GM19328 (cell line): ENCODE measurements around the gene APBA2.

Experiments
- ATAC-seq: cut with Tn5 transposase; IDR thresholded peaks from one replicate; pipeline ENCODE4 v1.9.1; 2021; ENCODE audit warnings: mild to moderate bottlenecking, moderate library complexity; ENCODE audit not compliant: unreplicated experiment

Gene APBA2

GRCh38 chr15:28955160-28955992, 69.6 kb downstream of the APBA2 start:
- ATAC-seq: no peak

GRCh38 chr15:28955993-28956421, 70.2 kb downstream of the APBA2 start:
- no peak for ATAC-seq

- ATAC-seq: no peak
These were observed 70.7 kb downstream of the APBA2 start for GRCh38 chr15:28956491-28956890.

- ATAC-seq: no peak
These were observed 72.1 kb downstream of the APBA2 start for GRCh38 chr15:28957606-28958498.

- ATAC-seq: no peak
These were observed 73.6 kb downstream of the APBA2 start for GRCh38 chr15:28959326-28959725.

- no peak for ATAC-seq
These were observed 75.2 kb downstream of the APBA2 start for GRCh38 chr15:28960979-28961378.

GRCh38 chr15:28961391-28961790, 75.6 kb downstream of the APBA2 start:
- ATAC-seq: no peak

- no peak for ATAC-seq
These were observed 77.3 kb downstream of the APBA2 start for GRCh38 chr15:28962851-28963710.

GRCh38 chr15:28963711-28964081, 77.9 kb downstream of the APBA2 start:
- ATAC-seq: no peak

GRCh38 chr15:28964098-28964497, 78.3 kb downstream of the APBA2 start:
- no peak for ATAC-seq

GRCh38 chr15:28967066-28967465, 81.3 kb downstream of the APBA2 start:
- ATAC-seq: no peak

GRCh38 chr15:28967990-28968389, 82.2 kb downstream of the APBA2 start:
- no peak for ATAC-seq

GRCh38 chr15:28969511-28970085, 83.8 kb downstream of the APBA2 start:
- no peak for ATAC-seq

- ATAC-seq: no peak
These were observed 88.4 kb downstream of the APBA2 start for GRCh38 chr15:28974142-28974541.

- no peak for ATAC-seq
These were observed 90.0 kb downstream of the APBA2 start for GRCh38 chr15:28975766-28976179.

- ATAC-seq: no peak
These were observed 91.7 kb downstream of the APBA2 start for GRCh38 chr15:28977377-28978010.

- no peak for ATAC-seq
These were observed 92.2 kb downstream of the APBA2 start for GRCh38 chr15:28978011-28978378.

GRCh38 chr15:28978661-28979060, 92.9 kb downstream of the APBA2 start:
- no peak for ATAC-seq

- ATAC-seq: no peak
These were observed 93.6 kb downstream of the APBA2 start for GRCh38 chr15:28979208-28979841.
